ENCODE results near the gene TNFAIP2. TPM values are rescaled to one million over a fixed set of nuclear protein-coding genes. Genes with fewer than 3 reads are reported as not detected.

TNFAIP2 gene
- total and polyA plus RNA-seq, 2 of the 4 experiments (the other 2 are of a cell fraction): 6.3 to 9.6 TPM

DNA sequence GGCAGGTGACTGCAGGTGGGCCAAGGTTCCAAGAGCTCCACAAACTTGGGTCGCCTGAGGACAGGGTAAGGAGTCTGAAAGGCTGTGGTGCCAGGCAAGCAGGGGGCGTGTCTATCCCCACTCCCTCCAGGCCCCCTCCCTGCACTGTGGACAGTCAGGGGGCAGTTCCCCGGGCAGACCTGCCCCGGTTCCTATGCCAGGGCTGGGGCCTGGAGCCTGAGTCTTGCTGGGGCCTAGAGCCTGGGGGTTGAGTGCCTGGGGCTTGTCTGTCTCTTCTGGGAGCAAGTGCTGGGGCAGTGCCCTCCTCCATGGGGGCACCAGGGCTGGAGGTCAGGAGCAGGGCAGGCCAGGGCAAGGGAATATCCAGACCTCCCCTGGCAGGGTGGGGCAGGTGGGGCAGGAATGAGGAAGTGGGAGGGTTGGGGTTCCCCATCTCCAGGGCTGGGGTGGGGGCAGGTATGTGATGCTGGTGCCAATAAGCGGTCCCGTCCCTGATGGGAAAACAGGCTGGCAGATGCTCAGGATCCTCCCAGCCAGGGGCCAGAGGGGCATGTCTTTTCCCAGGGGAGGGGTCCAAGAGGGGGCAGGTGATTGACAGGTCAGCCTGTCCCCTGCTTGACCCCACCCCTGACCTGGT is 11.9 kb upstream of the TNFAIP2 start:
- Histone ChIP-seq H3K4me1 (ENCODE audit: control insufficient read depth, insufficient read depth, low read length) (peaks cover 33% of the 10 kb centered on the region), H3K18ac (ENCODE audit: low read depth, low read length) (peak overlapping the region; percentile 11; the same call in 1 of the 2 replicates), H4K8ac (ENCODE audit: low read depth in 2 of 2, low read length in 2 of 2) (peak overlapping the region in 1 of 2 experiments; percentile 63; a peak in 2 of 4 replicates), H2AK5ac (ENCODE audit: low read depth, low read length) (peak overlapping the region; percentile 88), H4K91ac (ENCODE audit: insufficient read depth, low read depth, low read length) (no peak overlapping the region; the same call in none of the 2 replicates), H2BK5ac (ENCODE audit: low read depth, low read length, poor library complexity, severe bottlenecking) (peak overlapping the region; percentile 92), H2BK20ac (ENCODE audit: low read depth, low read length) (peak overlapping the region; percentile 41), H3K9ac (ENCODE audit: low read depth, low read length) (no peak overlapping the region), H3K4me2 (ENCODE audit: low read depth, low read length) (no peak overlapping the region), H4K20me1 (ENCODE audit: insufficient read depth, low read length) (no peaks in the 10 kb centered on the region), H2BK15ac (ENCODE audit: low read depth, low read length) (peak overlapping the region; percentile 22; the same call in 2 of the 3 replicates), H3K4me3 (ENCODE audit: insufficient read depth, low read depth, low read length) (no peak overlapping the region), H4K5ac (ENCODE audit: low read depth, low read length) (peak overlapping the region; percentile 21), H3K36me3 (ENCODE audit: control insufficient read depth, insufficient read depth, low read length) (no peaks in the 10 kb centered on the region), H3K23ac (ENCODE audit: low read depth, low read length) (no peak overlapping the region), H2AK9ac (replicated peaks; ENCODE audit: low read depth, low read length, poor library complexity) (peak overlapping the region; percentile 67), H3K14ac (replicated peaks; ENCODE audit: low read depth, low read length) (no peak overlapping the region; the same call in 1 of the 2 replicates), H3K9me3 (ENCODE audit: control insufficient read depth, insufficient read depth, low read length) (no peaks in the 10 kb centered on the region), H3K56ac (ENCODE audit: extremely low read depth, insufficient read depth, low read length) (no peak overlapping the region), H3K27ac (ENCODE audit: insufficient read depth, low read length) (no peak overlapping the region; the same call in 1 of the 2 replicates), H3K4ac (ENCODE audit: low read depth, low read length) (peak overlapping the region; percentile 98), H3K27me3 (ENCODE audit: control insufficient read depth, insufficient read depth, low read length) (no peaks in the 10 kb centered on the region), H3K9me1 (ENCODE audit: insufficient read depth, low read length) (peaks cover 12% of the 10 kb centered on the region; the same call in 1 of the 2 replicates), H2AFZ (replicated peaks; ENCODE audit: low read length, poor library complexity) (peak overlapping the region; percentile 40), H3K79me1 (ENCODE audit: low read depth in 1 of 2, low read length in 2 of 2) (no peaks in the 10 kb centered on the region), H2BK120ac (ENCODE audit: low read depth, low read length) (peak overlapping the region; percentile 98)
- dilution Hi-C loops (cut with HindIII; ENCODE audit: low sequenced_read_pairs, unreplicated experiment): no loop called here
- BruUV-seq (replicated peaks): no TSS peak
- no peak for ATAC-seq (ENCODE audit: low read depth)
- POLR2A ChIA-PET (ENCODE audit: unreplicated experiment): no interaction called here
- in situ Hi-C loops (cut with MboI; ENCODE audit: low sequenced_read_pairs): no loop called here
- WGBS, 2 experiments (ENCODE audit: extremely low coverage in 2 of 2, insufficient read length in 1 of 2): 100% methylated on average over 2 of the region's 6 CpGs; no CpG with 5 or more reads in 1 of the 2 experiments
- intact Hi-C loops (cut with micrococcal nuclease): no loop called here
- no peak for TF ChIP-seq SMC3 (IDR thresholded peaks at IDR 0.05; ENCODE audit: low read depth, low read length)
- peak; percentile 7; the same call in 1 of the 2 replicates for TF ChIP-seq MAZ (IDR thresholded peaks at IDR 0.05; ENCODE audit: borderline replicate concordance, low read depth, low read length)
- DNase-seq: no peak
- CTCF ChIA-PET: no interaction called here

Data from IMR-90 (cell line).